Endothelial cell of umbilical vein (primary cell): ENCODE measurements around the gene CCT6B. TPM values are rescaled to one million over a fixed set of nuclear protein-coding genes. Genes with fewer than 3 reads are reported as not detected.

ENCODE experiments used
- BruUV-seq: library from RNA; stranded (reverse); fragments of 400-500 nt; replicated peaks from 2 replicates; lab custom pipeline; 2021; lab: Mats Ljungman, UMichigan
- CTCF ChIA-PET: fragments of 300-600, 350-600 bp; sonication (Branson Sonifier 250); formaldehyde crosslinking; loops from one replicate; lab custom pipeline; 2021; ENCODE audit warnings: antibody characterized with exemption, inconsistent platforms; lab: Charles Lee
- POLR2A ChIA-PET: fragments of 300-600, 350-600 bp; sonication (Branson Sonifier 250); formaldehyde crosslinking; loops from one replicate; lab custom pipeline; 2021; ENCODE audit warnings: antibody characterized with exemption, inconsistent platforms; lab: Charles Lee
- DNase-seq: peaks from one replicate; pipeline ENCODE4 v3.0.0-alpha.2; 2011; ENCODE audit warnings: low read depth, low spot score
- FAIRE-seq: peaks from 2 replicates; lab custom pipeline; 2011; peaks lifted over from hg19 to GRCh38; lab: Jason Lieb, UNC
- H2AFZ ChIP-seq: 2 replicates; pipeline ENCODE4 v1.6.0; 2012; ENCODE audit warnings: low read depth, low read length, control low read depth, inconsistent platforms
- H3K27ac ChIP-seq: 2 replicates; pipeline ENCODE4 v1.5.1; 2011; ENCODE audit warnings: low read depth, mild to moderate bottlenecking, control low read depth, low read length, moderate library complexity; ENCODE audit not compliant: insufficient read depth
- H3K27me3 ChIP-seq, 2 experiments: 2 replicates each; pipeline versions ENCODE4 v1.6.0 to v1.6.1; 2011; ENCODE audit warnings: low read length in 2 of 2, mixed read lengths in 1 of 2; ENCODE audit not compliant: control insufficient read depth in 2 of 2, insufficient read depth in 2 of 2
- H3K36me3 ChIP-seq, 2 experiments: 2 replicates in 1 of 2; 3 replicates in 1 of 2; pipeline ENCODE4 v1.5.1; 2011; ENCODE audit warnings: low read length in 2 of 2, mild to moderate bottlenecking in 1 of 2, moderate library complexity in 1 of 2; ENCODE audit not compliant: control insufficient read depth in 2 of 2, insufficient read depth in 2 of 2; ENCODE audit errors: extremely low read depth in 1 of 2
- H3K4me1 ChIP-seq: 3 replicates; pipeline ENCODE4 v1.5.1; 2011; ENCODE audit warnings: mild to moderate bottlenecking, low read length; ENCODE audit not compliant: control insufficient read depth, insufficient read depth; ENCODE audit errors: extremely low read depth
- H3K4me2 ChIP-seq: 2 replicates; pipeline ENCODE4 v1.6.1; 2011; ENCODE audit warnings: low read length, control low read depth, mixed read lengths; ENCODE audit not compliant: insufficient read depth
- H3K4me3 ChIP-seq, 3 experiments: fragments of 200-600 bp in 1 of 3; sonication (generic), shearing (Covaris generic) in 1 of 3; replicated peaks in 1 of 3; 2 replicates each; pipeline ENCODE4 v1.5.1; 2011 to 2016; ENCODE audit warnings: control low read depth in 3 of 3, low read length in 3 of 3, mild to moderate bottlenecking in 2 of 3, inconsistent platforms in 1 of 3, low read depth in 1 of 3, moderate library complexity in 1 of 3; ENCODE audit not compliant: insufficient read depth in 1 of 3
- H3K79me2 ChIP-seq: 2 replicates; pipeline ENCODE4 v1.6.0; 2012; ENCODE audit warnings: low read length, inconsistent platforms; ENCODE audit not compliant: control insufficient read depth, insufficient read depth
- H3K9ac ChIP-seq: replicated peaks from 2 replicates; pipeline ENCODE3; 2011; ENCODE audit warnings: low read length, control low read depth; ENCODE audit not compliant: insufficient read depth; ENCODE audit errors: extremely low read depth
- H3K9me1 ChIP-seq: replicated peaks from 3 replicates; pipeline ENCODE4 v1.6.0; 2011; ENCODE audit warnings: mild to moderate bottlenecking, low read length; ENCODE audit not compliant: control insufficient read depth, insufficient read depth; ENCODE audit errors: extremely low read depth
- H3K9me3 ChIP-seq: replicated peaks from 2 replicates; pipeline ENCODE4 v1.5.1; 2012; ENCODE audit warnings: low read length, inconsistent platforms; ENCODE audit not compliant: control insufficient read depth, insufficient read depth
- H4K20me1 ChIP-seq: replicated peaks from 2 replicates; pipeline ENCODE3; 2011; ENCODE audit warnings: mild to moderate bottlenecking, low read length; ENCODE audit not compliant: control insufficient read depth, insufficient read depth; ENCODE audit errors: extremely low read depth
- EZH2 ChIP-seq: IDR thresholded peaks from 2 replicates; pipeline ENCODE4 v1.6.1; 2012; ENCODE audit warnings: borderline replicate concordance, low read depth, mild to moderate bottlenecking, moderate library complexity, low read length, inconsistent platforms; ENCODE audit not compliant: severe bottlenecking
- FOS ChIP-seq: IDR thresholded peaks from 2 replicates; pipeline ENCODE4 v1.6.1; 2011; ENCODE audit warnings: mild to moderate bottlenecking, low read length, moderate library complexity, borderline replicate concordance; ENCODE audit not compliant: insufficient read depth
- GATA2 ChIP-seq: IDR thresholded peaks from 2 replicates; pipeline ENCODE4 v1.7.0; 2011; ENCODE audit warnings: low read depth, mild to moderate bottlenecking, moderate library complexity, mixed read lengths, low read length; ENCODE audit not compliant: insufficient read length, insufficient read depth
- JUN ChIP-seq: IDR thresholded peaks from 2 replicates; pipeline ENCODE4 v1.6.1; 2011; ENCODE audit warnings: borderline replicate concordance, low read depth; ENCODE audit not compliant: insufficient read length, insufficient read depth
- MYC ChIP-seq: IDR thresholded peaks from one replicate; pipeline ENCODE4 v1.6.1; 2011; ENCODE audit warnings: mild to moderate bottlenecking, low read depth, low read length
- POLR2A ChIP-seq: IDR thresholded peaks from 2 replicates; pipeline ENCODE4 v1.6.1; 2012; ENCODE audit warnings: low read depth, mild to moderate bottlenecking, control low read depth, low read length
- POLR2AphosphoS5 ChIP-seq: IDR thresholded peaks from 2 replicates; pipeline ENCODE4 v1.6.1; 2012; ENCODE audit warnings: low read depth, mild to moderate bottlenecking, control low read depth, low read length, moderate library complexity; ENCODE audit not compliant: insufficient read depth
- dilution Hi-C: fragments of 300-500 bp; cut with MboI; formaldehyde crosslinking; loops from one replicate; pipeline ENCODE4 v1.15.0; 2019; ENCODE audit warnings: low sequenced_read_pairs; ENCODE audit not compliant: extremely low pct_ligation_motif_present
- intact Hi-C: fragments of 100-400 bp; cut with micrococcal nuclease; formaldehyde crosslinking; loops from one replicate; pipeline ENCODE4 v1.10.0; 2022
- polyA plus RNA-seq, 4 experiments: library from polyadenylated mRNA; depleted of rRNA in 3 of 4; stranded (reverse) in 3 of 4; unstranded in 1 of 4; fragments of >200 nt; gene quantifications; 2 replicates each; pipeline versions ENCODE4 v1.2.1 to v1.2.3, GENCODE V29; 2011 to 2012; ENCODE audit warnings: missing spikeins in 1 of 4
- total RNA-seq: library from RNA; stranded (reverse); gene quantifications from 2 replicates; pipeline ENCODE4 v1.2.3, GENCODE V29; 2021
- TF ChIP-seq, protein P1 (sequence below): IDR thresholded peaks from 2 replicates; pipeline ENCODE4 v1.6.1; 2011; ENCODE audit not compliant: insufficient read depth, insufficient read length
- TF ChIP-seq, protein P2 (sequence below), 2 donors: IDR thresholded peaks; 1 replicate in 1 of 2; 2 replicates in 1 of 2; pipeline ENCODE4 v1.5.1; 2011; ENCODE audit warnings: low read length in 2 of 2, mild to moderate bottlenecking in 2 of 2, moderate library complexity in 2 of 2, control low read depth in 1 of 2, inconsistent platforms in 1 of 2, low read depth in 1 of 2; ENCODE audit not compliant: insufficient read depth in 1 of 2; ENCODE audit errors: extremely low read depth in 1 of 2

CCT6B gene
- total and polyA plus RNA-seq, 2 donors (not counting 3 experiments of a cell fraction or from before 2014, with no cell fraction given): 0.35 to 1.6 TPM

DNA sequence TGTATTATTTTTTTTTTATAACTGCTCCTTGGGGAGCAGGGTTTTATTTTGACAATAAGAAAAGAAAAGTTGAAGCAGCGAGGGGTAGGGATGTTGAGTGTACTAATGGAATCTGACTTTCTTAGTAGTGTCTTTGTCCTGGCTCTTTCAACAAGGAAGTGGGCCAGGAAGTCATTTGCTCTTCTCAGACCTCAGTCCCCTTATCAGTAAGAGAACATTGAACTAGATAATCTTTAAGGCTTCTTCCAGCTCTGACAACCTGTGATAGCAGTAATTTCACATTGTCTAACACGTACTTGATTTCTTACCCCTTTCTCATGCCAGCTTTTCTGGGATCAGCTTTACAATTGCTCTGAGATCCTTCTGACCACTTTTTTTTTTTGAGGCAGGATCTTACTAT, 27.4 kb upstream of the CCT6B start:
- Histone ChIP-seq H3K79me2 (peaks cover 1% of the 10 kb centered on the region), H3K27me3 (no peaks in the 10 kb centered on the region), H3K9ac (no peak overlapping the region), H3K4me2 (no peak overlapping the region), H4K20me1 (no peaks in the 10 kb centered on the region), H3K4me3 (no peak overlapping the region), H3K36me3 (peaks cover 12 to 13% of the 10 kb centered on the region in 2 experiments), H3K9me1 (no peaks in the 10 kb centered on the region), H3K27ac (no peak overlapping the region), H2AFZ (no peak overlapping the region), H3K4me1 (no peaks in the 10 kb centered on the region), H3K9me3 (no peaks in the 10 kb centered on the region)
- intact Hi-C loops (loop anchor here (10.0 kb wide), 2 partner anchors 444 to 556 kb away; no protein-coding TSS in a partner anchor), dilution Hi-C loops (loop anchor here (25.0 kb wide), 1 partner anchor 124 kb away; the partner anchor contains the start of genes FNDC8 and RAD51D)
- FAIRE-seq (no peak), DNase-seq (no peak)
- ChIA-PET CTCF (no interaction called here), POLR2A (interaction anchor here (1.4 kb wide), 1 partner anchor 8 kb away, joined by 3 read pairs; the partner anchor contains the start of gene LIG3)
- BruUV-seq: no TSS peak
- TF ChIP-seq POLR2AphosphoS5 (no peak), MYC (no peak), FOS (no peak), GATA2 (no peak), JUN (no peak), POLR2A (no peak), EZH2 (no peak)
- TF ChIP-seq, protein P1, sequence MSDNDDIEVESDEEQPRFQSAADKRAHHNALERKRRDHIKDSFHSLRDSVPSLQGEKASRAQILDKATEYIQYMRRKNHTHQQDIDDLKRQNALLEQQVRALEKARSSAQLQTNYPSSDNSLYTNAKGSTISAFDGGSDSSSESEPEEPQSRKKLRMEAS: no peak
- TF ChIP-seq, protein P2, sequence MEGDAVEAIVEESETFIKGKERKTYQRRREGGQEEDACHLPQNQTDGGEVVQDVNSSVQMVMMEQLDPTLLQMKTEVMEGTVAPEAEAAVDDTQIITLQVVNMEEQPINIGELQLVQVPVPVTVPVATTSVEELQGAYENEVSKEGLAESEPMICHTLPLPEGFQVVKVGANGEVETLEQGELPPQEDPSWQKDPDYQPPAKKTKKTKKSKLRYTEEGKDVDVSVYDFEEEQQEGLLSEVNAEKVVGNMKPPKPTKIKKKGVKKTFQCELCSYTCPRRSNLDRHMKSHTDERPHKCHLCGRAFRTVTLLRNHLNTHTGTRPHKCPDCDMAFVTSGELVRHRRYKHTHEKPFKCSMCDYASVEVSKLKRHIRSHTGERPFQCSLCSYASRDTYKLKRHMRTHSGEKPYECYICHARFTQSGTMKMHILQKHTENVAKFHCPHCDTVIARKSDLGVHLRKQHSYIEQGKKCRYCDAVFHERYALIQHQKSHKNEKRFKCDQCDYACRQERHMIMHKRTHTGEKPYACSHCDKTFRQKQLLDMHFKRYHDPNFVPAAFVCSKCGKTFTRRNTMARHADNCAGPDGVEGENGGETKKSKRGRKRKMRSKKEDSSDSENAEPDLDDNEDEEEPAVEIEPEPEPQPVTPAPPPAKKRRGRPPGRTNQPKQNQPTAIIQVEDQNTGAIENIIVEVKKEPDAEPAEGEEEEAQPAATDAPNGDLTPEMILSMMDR (IDR thresholded peaks at IDR 0.05; ENCODE audit: extremely low read depth in 1 of 2, insufficient read depth in 1 of 2, low read depth in 1 of 2, low read length in 2 of 2): no peak
